H4 (cell line): ENCODE data around the gene AKIRIN1. TPM values are rescaled to one million over a fixed set of nuclear protein-coding genes. Genes with fewer than 3 reads are reported as not detected.
"Not testable (repeated sequence)": the region's sequence is repeated elsewhere in the genome, so short reads cannot be mapped to it uniquely, and the experiment has no call there.

Experiments used
- DNase-seq: peaks from one replicate; pipeline ENCODE4 v3.0.0-alpha.2; 2015; ENCODE audit warnings: low spot score
- total RNA-seq: library from RNA; depleted of rRNA; stranded (reverse); fragments of >200 nt; shearing (Covaris generic); gene quantifications from 2 replicates; pipeline ENCODE4 v1.2.3, GENCODE V29; 2014

AKIRIN1 gene
- total RNA-seq, 1 experiment from 2014 or later, result 36.3 TPM

DNA sequence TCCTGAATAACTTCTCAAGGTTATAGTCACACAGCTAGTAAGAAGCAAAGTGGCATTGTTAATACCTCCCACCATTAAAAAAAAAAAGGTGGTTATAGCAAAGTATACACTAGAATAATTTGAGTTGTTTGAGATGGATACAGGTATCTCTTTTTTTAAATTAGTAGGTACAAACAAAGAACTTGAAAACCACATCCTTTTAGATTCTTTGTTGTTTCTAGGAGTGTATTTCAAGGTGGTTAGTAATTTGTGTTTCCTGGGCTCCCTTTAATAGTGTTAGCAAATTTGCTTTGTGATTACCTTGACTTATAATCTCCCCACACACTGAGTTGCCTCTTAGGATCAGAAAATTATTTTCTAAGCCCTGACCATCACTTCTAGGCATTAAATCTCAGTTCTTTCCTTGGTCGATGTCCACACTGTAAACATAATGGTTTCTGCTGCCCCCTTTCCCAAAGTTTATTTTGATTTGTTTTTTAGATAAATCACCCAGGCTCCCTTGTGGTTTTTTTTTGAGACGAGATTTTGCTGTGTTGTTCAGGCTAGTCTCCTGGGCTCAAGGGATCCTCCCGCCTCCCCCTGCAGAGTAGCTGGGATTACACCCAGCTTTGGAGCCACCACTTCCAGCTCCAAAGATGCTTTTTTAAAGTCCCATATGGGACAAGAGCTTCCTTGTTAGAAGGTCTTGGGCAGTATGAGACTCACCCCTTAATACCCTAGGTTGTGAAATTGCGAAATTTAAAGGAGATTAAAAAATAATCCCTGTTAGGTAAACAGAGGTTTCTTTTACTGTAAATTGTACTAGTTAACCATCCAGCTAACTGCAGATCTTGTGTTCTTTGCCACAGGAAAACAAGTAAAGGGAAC, 6.2 kb downstream of the AKIRIN1 start:
- DNase-seq, result no peak

- no peak for DNase-seq
Observed at GRCh38 chr1:38997901-38998190, 6.8 kb downstream of the AKIRIN1 start.

DNA sequence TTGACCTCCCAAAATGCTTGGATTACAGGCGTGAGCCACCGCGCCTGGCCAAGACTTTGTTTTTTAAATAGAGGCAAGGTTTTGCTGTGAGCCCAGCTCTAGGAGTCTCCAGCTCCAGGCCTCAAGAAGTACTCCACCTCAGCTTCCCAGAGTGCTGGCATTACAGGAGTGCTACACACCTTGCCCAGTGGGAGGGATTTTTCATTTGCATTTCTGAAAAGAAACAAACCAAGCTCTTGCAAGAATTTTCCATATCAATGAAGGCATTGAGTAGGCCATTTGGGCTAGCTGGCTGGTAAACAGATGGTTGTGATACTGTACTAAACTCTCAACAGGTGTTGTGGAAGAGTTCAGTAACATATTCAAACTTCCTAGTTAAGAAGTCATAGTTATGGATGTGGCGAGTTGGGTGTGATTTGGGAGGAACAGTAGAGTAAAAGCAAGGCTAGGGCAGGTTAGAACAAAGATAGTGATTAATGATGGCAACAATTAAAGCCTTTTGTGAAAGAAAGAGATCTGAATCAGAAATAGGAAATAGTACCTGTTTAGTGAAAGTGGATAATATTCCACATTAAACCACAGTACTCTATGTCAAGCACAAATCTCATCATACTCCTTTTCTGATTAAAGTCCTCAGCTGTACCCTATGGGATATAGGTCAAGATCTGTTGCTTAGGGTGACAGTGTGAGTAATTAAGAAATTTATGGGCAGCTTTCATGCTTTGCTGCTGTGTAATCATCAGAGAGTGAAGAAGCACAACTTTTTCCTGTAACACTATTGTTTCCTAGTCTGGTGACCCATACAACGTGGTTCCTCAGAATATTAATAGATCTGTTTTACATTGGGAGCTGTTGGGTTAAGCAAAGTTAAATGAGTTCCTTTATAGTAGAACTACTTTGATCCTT, 10.7 kb downstream of the AKIRIN1 start:
- DNase-seq, result no peak

DNA sequence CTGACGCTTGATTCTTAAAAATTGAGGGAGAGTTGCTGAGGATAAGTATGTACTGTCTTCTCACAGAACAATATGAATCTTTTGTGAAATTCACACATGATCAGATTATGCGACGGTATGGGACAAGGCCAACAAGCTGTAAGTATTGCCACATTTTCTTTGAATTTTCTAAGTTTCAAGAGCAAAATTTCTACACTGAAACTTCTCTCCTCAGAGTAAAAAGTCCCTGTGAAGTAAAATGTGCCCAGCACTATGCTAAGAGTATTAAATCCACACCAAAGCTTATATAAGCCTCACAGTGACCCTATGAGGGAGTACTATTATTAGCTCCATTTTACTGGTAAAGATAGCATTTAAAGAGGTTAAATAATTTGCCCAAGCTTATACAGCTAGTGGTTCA, 12.2 kb downstream of the AKIRIN1 start:
- no peak for DNase-seq

DNA sequence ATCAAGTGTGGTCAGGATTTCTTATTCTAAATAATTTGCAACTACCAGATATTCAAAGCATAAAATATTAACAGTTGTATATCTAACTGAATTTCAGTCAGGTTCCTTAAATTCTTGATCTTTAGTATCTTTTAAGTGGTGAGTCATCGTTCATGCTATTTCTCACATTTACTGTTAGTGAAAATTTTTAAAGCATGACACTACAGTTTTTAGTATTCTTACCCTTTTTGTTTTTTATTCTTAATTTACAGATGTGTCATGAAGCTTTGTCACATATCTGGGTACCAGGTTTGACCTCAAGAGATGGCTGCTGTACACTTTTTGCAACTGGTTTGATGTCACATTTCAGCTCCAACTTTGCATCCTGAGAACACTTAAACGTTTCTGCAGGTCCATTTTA, 12.7 kb downstream of the AKIRIN1 start:
- no peak for DNase-seq

- DNase-seq, result no peak
Observed at GRCh38 chr1:39006287-39006686, 15.2 kb downstream of the AKIRIN1 start.

DNA sequence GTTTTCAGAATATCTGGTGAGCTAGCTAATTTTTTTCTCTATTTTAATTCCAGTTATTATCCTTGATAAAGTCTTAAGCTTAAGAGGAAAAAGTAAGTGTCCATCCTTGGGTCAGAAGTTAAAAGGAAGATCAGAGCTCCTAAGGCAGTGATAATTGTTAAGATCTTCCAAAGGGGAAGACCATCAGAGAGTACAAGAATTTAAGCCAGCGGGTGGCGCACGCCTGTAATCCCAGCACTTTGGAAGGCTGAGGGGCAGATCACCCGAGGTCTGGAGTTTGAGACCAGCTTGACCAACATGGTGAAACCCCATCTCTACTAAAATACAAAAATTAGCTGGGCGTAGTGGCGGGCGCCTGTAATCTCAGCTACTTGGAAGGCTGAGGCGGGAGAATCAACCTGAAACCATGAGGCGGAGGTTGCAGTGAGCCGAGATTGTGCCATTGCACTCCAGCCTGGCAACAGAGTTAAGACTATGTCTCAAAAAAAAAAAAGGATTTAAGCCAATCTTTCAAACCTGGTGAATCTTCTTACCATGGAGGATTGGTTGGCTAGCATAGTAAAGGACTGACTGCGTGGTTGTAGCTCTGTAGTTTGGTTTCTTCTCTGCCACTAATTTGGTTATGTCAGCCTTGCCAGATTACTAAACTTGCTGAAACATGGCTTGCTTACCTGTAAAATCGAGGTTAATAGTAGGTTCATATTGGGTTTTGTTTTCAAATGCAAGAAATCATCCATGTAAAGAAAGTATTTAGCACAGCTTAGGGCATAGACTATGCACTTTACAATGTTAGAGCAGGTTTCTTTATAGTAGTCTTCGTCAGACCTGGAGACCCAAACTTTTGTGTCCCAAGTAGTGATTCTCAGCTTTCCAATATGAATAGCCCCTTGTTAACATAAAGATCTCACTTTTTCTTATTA, 15.9 kb downstream of the AKIRIN1 start:
- DNase-seq, result no peak

- DNase-seq, result not testable (repeated sequence)
Observed at GRCh38 chr1:39014956-39015355, 23.9 kb downstream of the AKIRIN1 start.

DNA sequence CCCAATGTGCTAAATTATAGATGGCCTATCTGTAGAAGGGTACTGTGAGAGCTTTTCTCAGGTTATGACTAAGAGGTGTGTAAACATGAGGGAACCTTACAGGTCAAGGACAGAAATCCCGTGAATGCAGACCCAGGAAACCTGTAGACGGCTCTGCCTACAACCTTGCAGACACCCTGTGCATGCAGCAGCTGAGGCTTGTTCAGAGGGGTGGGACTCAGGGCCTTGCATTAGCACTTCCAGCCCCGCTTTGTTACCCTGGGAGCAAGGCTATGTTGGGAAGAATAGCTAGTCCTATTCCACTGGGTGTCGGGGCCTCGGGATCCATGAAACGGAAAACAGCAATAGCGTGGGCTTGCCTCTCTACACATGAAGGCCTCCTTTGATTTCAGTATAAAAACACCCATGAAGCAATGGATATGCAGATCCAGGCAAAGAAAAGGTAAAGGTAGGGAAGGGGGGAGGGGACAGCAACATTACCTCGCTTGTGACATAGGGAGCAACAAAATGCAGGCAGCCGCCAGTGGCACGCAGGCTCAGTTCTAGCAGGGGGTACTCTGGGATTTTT, 25.6 kb downstream of the AKIRIN1 start:
- no peak for DNase-seq

- DNase-seq, result no peak
Observed at GRCh38 chr1:39017266-39017665, 26.2 kb downstream of the AKIRIN1 start.

- DNase-seq, result not testable (repeated sequence)
Observed at GRCh38 chr1:39020494-39020893, 29.4 kb downstream of the AKIRIN1 start.

DNA sequence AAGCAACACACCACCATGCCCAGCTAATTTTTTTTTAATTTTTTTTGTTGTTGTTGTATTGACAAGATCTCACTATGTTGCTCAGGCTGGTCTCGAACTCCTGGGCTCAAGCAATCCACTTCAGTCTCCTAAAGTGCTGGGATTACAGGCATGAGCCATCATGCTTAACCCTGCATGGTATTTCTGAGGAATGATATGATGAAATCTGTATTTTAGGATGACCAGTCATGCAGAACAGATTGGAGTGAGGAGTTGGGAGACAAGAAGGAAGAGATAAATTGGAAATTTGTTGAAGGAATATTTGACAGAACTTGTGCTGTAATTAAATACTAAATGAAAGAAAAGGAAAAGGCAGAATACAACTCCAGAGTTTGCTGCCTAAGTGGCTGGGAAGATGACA, 30.4 kb downstream of the AKIRIN1 start:
- no peak for DNase-seq

DNA sequence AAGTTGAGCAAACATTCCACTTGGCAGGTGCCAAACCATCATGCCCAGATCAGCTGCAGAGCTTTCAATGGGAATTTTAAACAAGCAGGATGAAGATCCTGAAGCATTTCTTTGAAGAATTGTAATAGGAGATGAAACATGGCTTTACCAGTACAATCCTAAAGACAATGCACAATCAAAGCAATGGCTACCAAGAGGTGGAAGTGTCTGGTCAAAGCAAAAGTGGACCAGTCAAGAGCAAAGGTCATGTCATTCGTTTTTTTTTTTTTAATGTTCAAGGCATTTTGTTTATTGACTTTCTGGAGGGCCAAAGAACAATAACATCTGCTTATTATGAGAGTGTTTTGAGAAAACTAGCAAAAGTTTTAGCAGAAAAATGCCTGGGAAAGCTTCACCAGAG, 32.1 kb downstream of the AKIRIN1 start:
- no peak for DNase-seq

- peak; percentile 94 for DNase-seq
Observed at GRCh38 chr1:39026051-39026865, 35.2 kb downstream of the AKIRIN1 start, which contains the start of gene NDUFS5. NDUFS5 (plus strand) TSS chr1:39026350; CDS start chr1:39028725, 2,375 bp downstream.

DNA sequence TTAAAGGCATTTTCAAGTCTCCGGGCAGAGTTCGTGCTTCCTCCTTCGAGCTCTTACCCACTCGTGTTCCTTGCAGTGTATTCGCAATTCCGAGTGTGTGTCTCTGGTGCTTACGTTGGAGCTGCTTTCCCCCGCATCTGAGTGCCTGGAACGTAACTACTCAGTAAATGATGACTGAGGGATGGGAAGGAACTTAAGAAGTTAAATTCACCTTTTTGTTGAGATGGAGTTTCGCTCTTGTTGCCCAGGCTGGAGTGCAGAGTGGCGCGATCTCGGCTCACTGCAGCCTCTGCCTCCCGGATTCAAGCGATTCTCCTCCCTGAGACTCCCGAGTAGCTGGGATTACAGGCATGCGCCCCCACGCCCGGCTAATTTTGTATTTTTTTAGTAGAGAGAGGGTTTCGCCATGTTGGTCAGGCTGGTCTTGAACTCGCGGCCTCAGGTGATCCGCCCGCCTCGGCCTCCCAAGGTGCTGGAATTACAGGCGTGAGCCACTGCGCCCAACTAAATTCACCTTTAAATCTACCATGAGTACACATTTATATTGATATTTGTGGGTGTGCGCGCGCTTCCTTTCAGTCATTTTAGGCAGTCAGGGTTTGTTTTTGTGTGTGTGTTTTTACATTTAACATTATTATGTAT, 35.9 kb downstream of the AKIRIN1 start:
- DNase-seq, result no peak

GRCh38 chr1:39034114-39034654, 43.1 kb downstream of the AKIRIN1 start:
- no peak for DNase-seq

DNA sequence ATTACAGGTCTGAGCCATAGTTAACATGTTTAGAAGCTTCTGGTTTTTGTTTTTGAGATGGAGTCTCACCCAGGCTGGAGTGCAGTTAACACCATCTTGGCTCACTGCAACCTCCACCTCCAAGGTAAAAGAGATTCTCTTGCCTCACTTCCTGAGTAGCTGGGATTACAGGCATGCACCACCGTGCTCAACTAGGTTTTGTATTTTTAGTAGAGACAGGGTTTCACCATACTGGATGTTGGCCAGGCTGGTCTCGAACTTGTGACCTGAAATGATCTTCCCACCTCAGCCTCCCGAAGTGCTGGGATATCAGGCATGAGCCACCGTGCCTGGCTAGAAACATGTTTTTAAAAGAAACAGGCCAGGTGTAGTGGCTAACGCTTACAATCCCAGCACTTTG, 45.6 kb downstream of the AKIRIN1 start:
- DNase-seq, result no peak

DNA sequence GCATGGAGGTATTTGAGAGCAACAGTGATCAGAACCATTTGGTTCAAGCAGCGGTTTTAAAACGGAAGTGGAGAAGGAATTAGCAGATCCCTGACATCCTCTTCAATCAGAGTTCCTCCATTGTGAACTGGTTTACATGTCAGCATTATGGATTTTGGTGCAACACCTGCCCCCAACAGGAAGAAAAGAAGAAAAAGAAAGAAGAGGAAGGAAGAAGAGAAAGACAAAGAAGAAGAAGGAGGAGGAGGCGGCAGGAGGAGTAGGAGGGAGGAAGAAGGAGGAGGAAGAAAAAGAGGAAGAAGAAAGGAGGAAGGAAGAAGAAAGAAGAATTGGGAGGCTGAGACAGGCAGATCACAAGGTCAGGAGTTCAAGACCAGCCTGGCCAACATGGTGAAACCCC, 52.4 kb downstream of the AKIRIN1 start:
- DNase-seq, result no peak

DNA sequence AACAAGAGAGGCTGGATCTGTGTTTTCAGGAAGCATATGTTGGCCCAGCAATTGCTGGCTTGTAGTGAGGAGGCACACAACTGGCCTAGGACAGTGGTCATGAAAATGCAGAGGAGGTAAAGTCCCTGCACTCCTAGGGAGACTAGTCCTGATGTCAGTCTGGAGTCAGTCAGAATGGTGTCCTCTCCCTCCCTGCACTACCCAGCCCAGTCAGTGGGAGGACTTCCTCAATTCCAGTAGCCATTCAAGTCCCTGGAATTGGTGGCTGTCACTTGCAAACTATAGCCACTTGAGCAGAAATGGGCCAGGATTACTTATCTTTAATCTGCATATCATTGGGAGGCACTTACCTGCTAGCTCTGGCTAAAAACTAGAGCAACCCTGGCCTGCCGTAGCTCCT, 53.7 kb downstream of the AKIRIN1 start:
- no peak for DNase-seq

GRCh38 chr1:39045231-39045630, 54.2 kb downstream of the AKIRIN1 start:
- no peak for DNase-seq
